Heart left ventricle (tissue), 16 donors: Measurements from ENCODE around the gene MLH3. TPM values are rescaled to one million over a fixed set of nuclear protein-coding genes. Genes with fewer than 3 reads are reported as not detected.

Experiments used
- ATAC-seq, 4 donors: fragments of 200-7000 bp; cut with Tn5 transposase; one replicate each; pipeline ENCODE4 v1.9.1; 2020 to 2022; ENCODE audit warnings: moderate library complexity in 4 of 4, mild to moderate bottlenecking in 3 of 4, moderate number of reproducible peaks in 1 of 4
- DNase-seq, 5 donors: peaks; one replicate each; pipeline ENCODE4 v3.0.0-alpha.2; 2020
- H3K27ac ChIP-seq, 12 donors: fragments of 200-600 bp; sonication (generic) in 4 of 12; one replicate each; pipeline versions ENCODE4 v1.5.0 to v1.8.0; 2016 to 2022; ENCODE audit warnings: mild to moderate bottlenecking in 2 of 12
- H3K27me3 ChIP-seq, 9 donors: fragments of 200-600 bp; sonication (generic) in 2 of 9; one replicate each; pipeline versions ENCODE4 v1.5.1 to v1.8.0; 2016 to 2022; ENCODE audit warnings: mild to moderate bottlenecking in 3 of 9
- H3K36me3 ChIP-seq, 9 donors: fragments of 200-600 bp; sonication (generic) in 2 of 9; one replicate each; pipeline versions ENCODE4 v1.5.0 to v1.8.0; 2018 to 2022; ENCODE audit warnings: mild to moderate bottlenecking in 2 of 9
- H3K4me1 ChIP-seq, 12 donors: fragments of 200-600 bp; sonication (generic) in 4 of 12; one replicate each; pipeline versions ENCODE4 v1.5.0 to v1.8.0; 2016 to 2022; ENCODE audit warnings: mild to moderate bottlenecking in 3 of 12
- H3K4me3 ChIP-seq, 12 donors: fragments of 200-600 bp; sonication (generic) in 4 of 12; one replicate each; pipeline versions ENCODE4 v1.5.0 to v1.8.0; 2017 to 2022; ENCODE audit warnings: mild to moderate bottlenecking in 9 of 12, moderate library complexity in 4 of 12
- H3K9me3 ChIP-seq, 12 donors: fragments of 200-600 bp; sonication (generic) in 4 of 12; one replicate each; pipeline versions ENCODE4 v1.5.0 to v1.8.0; 2016 to 2022; ENCODE audit warnings: mild to moderate bottlenecking in 1 of 12
- CTCF ChIP-seq, 12 donors: fragments of 200-600 bp; sonication (generic) in 4 of 12; IDR thresholded peaks; one replicate each; pipeline versions ENCODE4 v1.5.0 to v1.8.0; 2018 to 2022; ENCODE audit warnings: antibody characterized with exemption in 12 of 12, mild to moderate bottlenecking in 5 of 12
- POLR2A ChIP-seq, 2 donors: fragments of 450-650 bp; IDR thresholded peaks; one replicate each; pipeline ENCODE4 v1.6.1; 2017; ENCODE audit warnings: antibody characterized with exemption in 2 of 2, mild to moderate bottlenecking in 2 of 2, moderate library complexity in 2 of 2
- WGBS, 4 donors: extraction: QIAGEN DNeasy Blood & Tissue Kit in 2 of 4; methylation state at CpG; one replicate each; pipeline versions ENCODE4 v1.1.5 to v1.1.7; 2013 to 2018; 5-methylcytosine and 5-hydroxymethylcytosine counted together
- intact Hi-C, 10 donors: fragments of 100-400 bp; cut with DNase I; formaldehyde crosslinking; loops; one replicate each; pipeline versions ENCODE4 v1.11.1 to v1.14.2; 2022
- long read RNA-seq, 3 donors: library from polyadenylated mRNA; unstranded; transcript quantifications; one replicate each; pipeline ENCODE4 v2.0.0, GENCODE V29; 2020 to 2021
- polyA plus RNA-seq, 2 donors: library from polyadenylated mRNA; stranded (reverse); fragments of 200-250 nt; gene quantifications; one replicate each; pipeline ENCODE4 v1.2.3, GENCODE V29; 2013
- total RNA-seq, 9 donors: library from RNA; depleted of rRNA in 2 of 9; stranded (reverse); fragments of >200 nt in 2 of 9; fragmentation: NEBNext Ultra II Directional in 3 of 9; extraction: Animal tissue kit (Norgen Biotek cat#: 25700) in 3 of 9; gene quantifications; one replicate each; pipeline versions ENCODE4 v1.1.0 to v1.2.4, GENCODE V29; 2016 to 2023
- donor health status: ischemic (EF 13 %, LVEDD 7.1; RV severe dilation, severe dysfunction).
- donor health status: healthy with polysubstance abuse.
- donor health status: DM: no; HTN: yes; CAD: no.
- donor health status: DM: no; HTN: no; CAD: no.
- donor health status: ischemic (EF 25% LVEDD 6.9; RV normal size, moderate dysfunction).
- donor health status: ischemic (EF 25% LVEDD 5.7; RV mildly dilated, moderate dysfunction).
- donor health status: healthy.
- donor health status: DM: yes; HTN: yes; CAD: no.
- donor health status: ischemic (EF 35%, LVEDD 5.7; RV mildly dilated, moderate dysfunction).
- donor health status: nonischemic (EF 11% LVEDD 7.7; RV severe dilation, severe dysfunction).
- donor health status: DM: yes; HTN: yes; CAD: no.
- donor health status: PGD.
- donor health status: ischemic (EF 29% LVEDD 5.4; RV normal size, mild dysfunction).
- donor health status: nonischemic (EF 23%, LVEDD 6.1; RV moderate dilation, normal function).

Gene MLH3
- total RNA-seq (10 to 100 TPM; 11.6 to 23.9 (median 15.3) TPM), polyA plus RNA-seq (10 to 100 TPM; 10.3 to 12.0 TPM)
- long read RNA-seq, donor 1, partial matches to known transcripts, result 3 of 7 reads
- long read RNA-seq, donor 1, other reads (novel, unspliced or antisense), result 4 of 7 reads
- long read RNA-seq, donor 2, full-length matches to known transcripts, result 3 of 15 reads
- long read RNA-seq, donor 2, partial matches to known transcripts, result 7 of 15 reads
- long read RNA-seq, donor 2, other reads (novel, unspliced or antisense), result 5 of 15 reads
- long read RNA-seq, donor 3, full-length matches to known transcripts, result 1 of 10 reads
- long read RNA-seq, donor 3, partial matches to known transcripts, result 6 of 10 reads
- long read RNA-seq, donor 3, other reads (novel, unspliced or antisense), result 3 of 10 reads

- ATAC-seq, result peak; percentile 71 to 95 (median 92)
- TF ChIP-seq POLR2A (IDR thresholded peaks at IDR 0.05) (peak in 1 of 2 donors; percentile 67), CTCF (IDR thresholded peaks at IDR 0.05) (peak in 2 of 12 donors; percentile 12)
- intact Hi-C loops, result loop anchor here in 3 of 10 donors (2.0 to 5.0 kb wide), 3 partner anchors 18 to 39 kb away; partner anchors contain the start of gene ZC2HC1C (in 1 of the 3)
- H3K36me3 ChIP-seq, result peaks cover 0 to 4% (median 0%) of the 10 kb centered on the region in 9 donors
- no peaks in the 10 kb centered on the region for H3K27me3 ChIP-seq
- peak within 1 kb of the TSS; percentile 67 to 93 (median 90) for H3K27ac ChIP-seq
- peak within 1 kb of the TSS; percentile 48 to 80 (median 62) for H3K4me3 ChIP-seq
- H3K4me1 ChIP-seq, result peaks cover 0 to 39% (median 15%) of the 10 kb centered on the region in 12 donors
- WGBS, 4 donors, result 1% methylated on average over 37 to 59 of the region's 59 CpGs
- peak; percentile 84 to 93 (median 89) for DNase-seq
- no peaks in the 10 kb centered on the region for H3K9me3 ChIP-seq
Measured at GRCh38 chr14:75050852-75051555, at the start of gene MLH3. Gene MLH3, minus strand, starts transcription at chr14:75051467. Its CDS starts 1,812 bp downstream, at chr14:75049655.

GRCh38 chr14:75098682-75099081 lies 47.4 kb upstream of the MLH3 start:
- TF ChIP-seq CTCF (IDR thresholded peaks at IDR 0.05) (no peak), POLR2A (IDR thresholded peaks at IDR 0.05) (no peak)
- no peak overlapping the region for H3K4me3 ChIP-seq
- H3K27ac ChIP-seq, result no peak overlapping the region
- H3K9me3 ChIP-seq, result no peaks in the 10 kb centered on the region
- ATAC-seq, result no peak
- WGBS, 4 donors, result 32 to 46% (median 37%) methylated on average over 1 of the region's 1 CpG
- peaks cover 0 to 100% (median 99%) of the 10 kb centered on the region in 9 donors for H3K36me3 ChIP-seq
- H3K27me3 ChIP-seq, result no peaks in the 10 kb centered on the region
- intact Hi-C loops, result no loop called here
- peaks cover 0 to 6% (median 0%) of the 10 kb centered on the region in 12 donors for H3K4me1 ChIP-seq
- no peak for DNase-seq

- H3K36me3 ChIP-seq, result peaks cover 0 to 100% (median 99%) of the 10 kb centered on the region in 9 donors
- H3K27ac ChIP-seq, result no peak overlapping the region
- H3K9me3 ChIP-seq, result no peaks in the 10 kb centered on the region
- no peaks in the 10 kb centered on the region for H3K27me3 ChIP-seq
- DNase-seq, result no peak
- no peak overlapping the region for H3K4me3 ChIP-seq
- TF ChIP-seq CTCF (IDR thresholded peaks at IDR 0.05) (no peak), POLR2A (IDR thresholded peaks at IDR 0.05) (no peak)
- H3K4me1 ChIP-seq, result peaks cover 0 to 6% (median 0%) of the 10 kb centered on the region in 12 donors
- intact Hi-C loops, result no loop called here
- ATAC-seq, result no peak
Measured at GRCh38 chr14:75098212-75098611, 46.9 kb upstream of the MLH3 start.

- no peak overlapping the region for H3K27ac ChIP-seq
- WGBS, 4 donors, result 57 to 69% (median 66%) methylated on average over 6 of the region's 6 CpGs
- TF ChIP-seq POLR2A (IDR thresholded peaks at IDR 0.05) (no peak), CTCF (IDR thresholded peaks at IDR 0.05) (no peak)
- H3K27me3 ChIP-seq, result no peaks in the 10 kb centered on the region
- peak in 1 of 5 donors; percentile 8 for DNase-seq
- H3K4me3 ChIP-seq, result no peak overlapping the region
- intact Hi-C loops, result no loop called here
- H3K36me3 ChIP-seq, result peaks cover 0 to 100% (median 100%) of the 10 kb centered on the region in 9 donors
- H3K4me1 ChIP-seq, result peaks cover 0 to 6% (median 0%) of the 10 kb centered on the region in 12 donors
- H3K9me3 ChIP-seq, result no peaks in the 10 kb centered on the region
- peak; percentile 37 to 74 (median 70) for ATAC-seq
Measured at GRCh38 chr14:75096959-75097358, 45.7 kb upstream of the MLH3 start.
